ENCODE results near the gene CD40. TPM values are rescaled to one million over a fixed set of nuclear protein-coding genes. Genes with fewer than 3 reads are reported as not detected.

CD40 gene
- total and polyA plus RNA-seq, 10 of the 15 experiments (the other 5 are each of a cell fraction or from before 2014, with no cell fraction given) = 40.8 to 193 (median 89.5) TPM

- Histone ChIP-seq H2AFZ (ENCODE audit: control insufficient read depth, low read depth, low read length) (no peak overlapping the region), H3K4me2 (ENCODE audit: control insufficient read depth, insufficient read depth) (no peak overlapping the region), H4K20me1 (ENCODE audit: control insufficient read depth, insufficient read depth) (peaks cover 3% of the 10 kb centered on the region), H3K9me3 (replicated peaks; ENCODE audit: control insufficient read depth, insufficient read depth, low read length) (no peaks in the 10 kb centered on the region), H3K27ac (ENCODE audit: control insufficient read depth, insufficient read depth) (no peak overlapping the region), H3K27me3 (replicated peaks in 1 of 2; ENCODE audit: control insufficient read depth in 2 of 2, insufficient read depth in 2 of 2, low read length in 1 of 2) (no peaks in the 10 kb centered on the region), H3K9ac (ENCODE audit: control insufficient read depth, insufficient read depth, low read length) (no peak overlapping the region), H3K4me3 (no peak overlapping the region), H3K36me3 (ENCODE audit: control insufficient read depth in 2 of 2, insufficient read depth in 2 of 2, low read length in 1 of 2) (peaks cover 8 to 21% of the 10 kb centered on the region in 2 experiments), H3K79me2 (ENCODE audit: control insufficient read depth, insufficient read depth, low read length) (peaks cover 54% of the 10 kb centered on the region), H3K4me1 (ENCODE audit: control insufficient read depth, insufficient read depth, low read length) (no peaks in the 10 kb centered on the region)
- SMC1A ChIA-PET (ENCODE audit: uncharacterized antibody, unreplicated experiment) = interaction anchor here (3.5 kb wide), 1 partner anchor 7 kb away, joined by 14 read pairs; no protein-coding TSS in a partner anchor
- intact Hi-C loops (cut with micrococcal nuclease; ENCODE audit: unreplicated experiment) = no loop called here
- in situ Hi-C loops (cut with MboI) = no loop called here
- DNase-seq (ENCODE audit: low read depth, low spot score) = no peak
- no peak for FAIRE-seq
- RAD21 ChIA-PET (ENCODE audit: unreplicated experiment) = no interaction called here
- BruUV-seq (replicated peaks) = no TSS peak
- 100% methylated on average over 1 of the region's 1 CpG for WGBS (ENCODE audit: insufficient coverage, insufficient replicate concordance, low lambda C conversion rate, missing lambda C conversion rate)
- POLR2A ChIA-PET = no interaction called here
- CTCF ChIA-PET = interaction anchor here (1.4 to 2.5 kb wide), 3 partner anchors 7 to 94 kb away, joined by 5 to 11 read pairs (median 6); no protein-coding TSS in a partner anchor
- no peak for ATAC-seq
- TF ChIP-seq FOXM1 (IDR thresholded peaks at IDR 0.05; ENCODE audit: low read depth, low read length) = no peak
- no peak for TF ChIP-seq FOXK2 (IDR thresholded peaks at IDR 0.05)
- no peak for TF ChIP-seq TARDBP (IDR thresholded peaks at IDR 0.05; ENCODE audit: borderline replicate concordance)
- TF ChIP-seq SIX5 (IDR thresholded peaks at IDR 0.05; ENCODE audit: low read depth, low read length, severe bottlenecking) = no peak
- TF ChIP-seq TCF7 (IDR thresholded peaks at IDR 0.05; ENCODE audit: borderline replicate concordance) = no peak
- TF ChIP-seq ZZZ3 (IDR thresholded peaks at IDR 0.05; ENCODE audit: control insufficient read depth, insufficient read length, low read depth) = no peak
Observed at GRCh38 chr20:46081074-46081473, 37.0 kb upstream of the CD40 start.

- FAIRE-seq (no peak), ATAC-seq (no peak), DNase-seq (ENCODE audit: low read depth, low spot score) (no peak)
- ChIA-PET SMC1A (ENCODE audit: uncharacterized antibody, unreplicated experiment) (no interaction called here), POLR2A (no interaction called here), CTCF (interaction anchor here (0.8 to 1.2 kb wide), 4 partner anchors 25 to 69 kb away, joined by 3 read pairs; no protein-coding TSS in a partner anchor), RAD21 (ENCODE audit: unreplicated experiment) (no interaction called here)
- no peak for TF ChIP-seq SMAD1 (IDR thresholded peaks at IDR 0.05; ENCODE audit: low read depth, partially characterized antibody)
- TF ChIP-seq, protein P1, sequence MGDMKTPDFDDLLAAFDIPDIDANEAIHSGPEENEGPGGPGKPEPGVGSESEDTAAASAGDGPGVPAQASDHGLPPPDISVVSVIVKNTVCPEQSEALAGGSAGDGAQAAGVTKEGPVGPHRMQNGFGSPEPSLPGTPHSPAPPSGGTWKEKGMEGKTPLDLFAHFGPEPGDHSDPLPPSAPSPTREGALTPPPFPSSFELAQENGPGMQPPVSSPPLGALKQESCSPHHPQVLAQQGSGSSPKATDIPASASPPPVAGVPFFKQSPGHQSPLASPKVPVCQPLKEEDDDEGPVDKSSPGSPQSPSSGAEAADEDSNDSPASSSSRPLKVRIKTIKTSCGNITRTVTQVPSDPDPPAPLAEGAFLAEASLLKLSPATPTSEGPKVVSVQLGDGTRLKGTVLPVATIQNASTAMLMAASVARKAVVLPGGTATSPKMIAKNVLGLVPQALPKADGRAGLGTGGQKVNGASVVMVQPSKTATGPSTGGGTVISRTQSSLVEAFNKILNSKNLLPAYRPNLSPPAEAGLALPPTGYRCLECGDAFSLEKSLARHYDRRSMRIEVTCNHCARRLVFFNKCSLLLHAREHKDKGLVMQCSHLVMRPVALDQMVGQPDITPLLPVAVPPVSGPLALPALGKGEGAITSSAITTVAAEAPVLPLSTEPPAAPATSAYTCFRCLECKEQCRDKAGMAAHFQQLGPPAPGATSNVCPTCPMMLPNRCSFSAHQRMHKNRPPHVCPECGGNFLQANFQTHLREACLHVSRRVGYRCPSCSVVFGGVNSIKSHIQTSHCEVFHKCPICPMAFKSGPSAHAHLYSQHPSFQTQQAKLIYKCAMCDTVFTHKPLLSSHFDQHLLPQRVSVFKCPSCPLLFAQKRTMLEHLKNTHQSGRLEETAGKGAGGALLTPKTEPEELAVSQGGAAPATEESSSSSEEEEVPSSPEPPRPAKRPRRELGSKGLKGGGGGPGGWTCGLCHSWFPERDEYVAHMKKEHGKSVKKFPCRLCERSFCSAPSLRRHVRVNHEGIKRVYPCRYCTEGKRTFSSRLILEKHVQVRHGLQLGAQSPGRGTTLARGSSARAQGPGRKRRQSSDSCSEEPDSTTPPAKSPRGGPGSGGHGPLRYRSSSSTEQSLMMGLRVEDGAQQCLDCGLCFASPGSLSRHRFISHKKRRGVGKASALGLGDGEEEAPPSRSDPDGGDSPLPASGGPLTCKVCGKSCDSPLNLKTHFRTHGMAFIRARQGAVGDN (IDR thresholded peaks at IDR 0.05) = no peak
- TF ChIP-seq TBL1XR1 (IDR thresholded peaks at IDR 0.05; ENCODE audit: low read depth, low read length) = no peak
- TF ChIP-seq MAX (IDR thresholded peaks at IDR 0.05; ENCODE audit: low read depth, low read length) = no peak
- no peak for TF ChIP-seq ZNF274 (IDR thresholded peaks at IDR 0.05; ENCODE audit: insufficient read depth, insufficient read length)
- TF ChIP-seq SRF (IDR thresholded peaks at IDR 0.05; ENCODE audit: low read depth in 2 of 2, low read length in 2 of 2) = no peak
- no peak for TF ChIP-seq SUZ12 (IDR thresholded peaks at IDR 0.05; ENCODE audit: unreplicated experiment)
- Histone ChIP-seq H2AFZ (ENCODE audit: control insufficient read depth, low read depth, low read length) (no peak overlapping the region), H3K4me1 (ENCODE audit: control insufficient read depth, insufficient read depth, low read length) (no peaks in the 10 kb centered on the region), H3K4me2 (ENCODE audit: control insufficient read depth, insufficient read depth) (no peak overlapping the region), H3K4me3 (no peak overlapping the region), H3K79me2 (ENCODE audit: control insufficient read depth, insufficient read depth, low read length) (peaks cover 75% of the 10 kb centered on the region), H3K27me3 (replicated peaks in 1 of 2; ENCODE audit: control insufficient read depth in 2 of 2, insufficient read depth in 2 of 2, low read length in 1 of 2) (no peaks in the 10 kb centered on the region), H3K9me3 (replicated peaks; ENCODE audit: control insufficient read depth, insufficient read depth, low read length) (no peaks in the 10 kb centered on the region), H4K20me1 (ENCODE audit: control insufficient read depth, insufficient read depth) (peaks cover 6% of the 10 kb centered on the region), H3K36me3 (ENCODE audit: control insufficient read depth in 2 of 2, insufficient read depth in 2 of 2, low read length in 1 of 2) (peaks cover 4 to 8% of the 10 kb centered on the region in 2 experiments), H3K27ac (ENCODE audit: control insufficient read depth, insufficient read depth) (no peak overlapping the region), H3K9ac (ENCODE audit: control insufficient read depth, insufficient read depth, low read length) (no peak overlapping the region)
- intact Hi-C loops (cut with micrococcal nuclease; ENCODE audit: unreplicated experiment) = no loop called here
- in situ Hi-C loops (cut with MboI) = no loop called here
- no TSS peak for BruUV-seq (replicated peaks)
- 83% methylated on average over 6 of the region's 6 CpGs for WGBS (ENCODE audit: insufficient coverage, insufficient replicate concordance, low lambda C conversion rate, missing lambda C conversion rate)
Observed at GRCh38 chr20:46083101-46083500, 35.0 kb upstream of the CD40 start.

All from GM12878 (cell line).